VCaP (cell line): ENCODE measurements around the gene KLC1.

Experiments used
- H3K27ac ChIP-seq: fragments of 450-650 bp; 2 replicates; pipeline ENCODE4 v1.5.1; 2017
- CTCF ChIP-seq: fragments of 450-650 bp; conservative IDR thresholded peaks from 2 replicates; pipeline ENCODE4 v1.5.1; 2017; ENCODE audit warnings: mild to moderate bottlenecking, moderate library complexity

KLC1 gene

GRCh38 chr14:103634156-103634555 is 5.1 kb downstream of the KLC1 start:
- TF ChIP-seq CTCF = no peak
- H3K27ac ChIP-seq = no peak overlapping the region

- no peak overlapping the region for H3K27ac ChIP-seq
- no peak for TF ChIP-seq CTCF
Observed at GRCh38 chr14:103638594-103638993, 9.6 kb downstream of the KLC1 start.

GRCh38 chr14:103641161-103641560 is 12.2 kb downstream of the KLC1 start:
- H3K27ac ChIP-seq = no peak overlapping the region
- TF ChIP-seq CTCF = no peak

- H3K27ac ChIP-seq = no peak overlapping the region
- TF ChIP-seq CTCF = no peak
Observed at GRCh38 chr14:103646189-103646588, 17.2 kb downstream of the KLC1 start.

DNA sequence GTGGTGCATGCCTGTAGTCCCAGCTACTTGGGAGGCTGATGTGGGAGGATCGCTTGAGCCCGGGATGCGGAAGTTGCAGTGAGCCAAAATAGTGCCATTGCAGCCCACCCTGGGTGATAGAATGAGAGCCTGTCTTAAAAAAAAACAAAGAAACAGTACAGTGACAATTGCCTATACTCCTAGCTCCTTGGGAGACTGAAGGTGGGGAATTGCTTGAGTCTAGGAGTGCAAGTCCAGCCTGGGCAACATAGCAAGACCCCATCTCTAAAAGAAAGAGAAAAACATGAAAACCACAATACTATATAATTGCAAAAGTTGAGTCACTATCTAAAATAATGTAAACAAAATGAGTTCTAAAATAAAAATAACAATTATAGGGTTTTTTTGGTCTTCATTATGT is 20.0 kb downstream of the KLC1 start:
- TF ChIP-seq CTCF = no peak
- no peak overlapping the region for H3K27ac ChIP-seq

GRCh38 chr14:103650213-103650612 is 21.2 kb downstream of the KLC1 start:
- no peak for TF ChIP-seq CTCF
- no peak overlapping the region for H3K27ac ChIP-seq

DNA sequence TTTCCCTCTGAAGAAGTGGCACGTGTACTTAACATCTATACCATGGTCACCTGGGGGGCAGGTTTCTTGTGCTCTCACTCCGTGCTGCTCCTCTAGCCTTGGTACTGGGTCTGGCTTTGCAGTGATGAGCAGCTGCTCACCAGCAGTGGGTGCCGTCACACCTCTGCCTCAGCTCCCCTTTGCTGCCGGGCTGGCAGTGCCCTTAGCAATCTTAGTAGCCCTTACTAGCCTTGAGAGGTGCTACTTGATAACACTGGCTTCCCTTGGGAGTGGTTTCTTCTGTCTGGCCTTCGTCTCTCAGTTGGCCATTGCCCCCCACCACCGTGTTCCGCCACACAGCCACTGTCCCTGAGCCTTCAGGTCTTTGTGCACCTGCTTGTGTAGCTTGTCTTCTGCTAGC is 22.6 kb downstream of the KLC1 start:
- H3K27ac ChIP-seq = no peak overlapping the region
- TF ChIP-seq CTCF = no peak

DNA sequence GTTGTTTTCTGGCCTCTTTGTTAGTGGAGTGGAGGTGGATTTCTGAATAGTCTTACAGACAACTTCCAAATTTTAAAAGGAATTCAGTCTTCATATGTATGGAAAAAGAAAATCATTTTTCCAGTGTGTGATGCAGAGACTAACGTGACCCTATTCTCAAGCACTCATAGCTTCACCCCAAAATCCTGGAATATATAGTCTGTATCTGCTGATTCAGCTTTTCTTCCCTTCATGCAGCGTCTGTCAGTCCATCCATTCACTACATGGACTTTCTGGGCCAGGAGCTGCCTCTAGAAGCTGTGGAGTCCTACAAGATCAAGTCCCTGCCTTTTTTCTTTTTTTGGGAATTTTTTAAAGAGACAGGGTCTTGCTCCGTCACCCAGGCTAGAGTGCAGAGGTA is 23.8 kb downstream of the KLC1 start:
- no peak for TF ChIP-seq CTCF
- H3K27ac ChIP-seq = no peak overlapping the region; the same call in 1 of the 2 replicates

GRCh38 chr14:103653336-103653735 is 24.3 kb downstream of the KLC1 start:
- H3K27ac ChIP-seq = peak overlapping the region; percentile 3; the same call in 1 of the 2 replicates
